HG03439 (cell line): ENCODE results near the gene SUN1.
"Not testable (repeated sequence)": the region's sequence is repeated elsewhere in the genome, so short reads cannot be mapped to it uniquely, and the experiment has no call there.

ENCODE experiments used
- ATAC-seq: cut with Tn5 transposase; IDR thresholded peaks from one replicate; pipeline ENCODE4 v1.9.1; 2021; ENCODE audit warnings: mild to moderate bottlenecking, moderate library complexity; ENCODE audit not compliant: unreplicated experiment

Gene SUN1

DNA sequence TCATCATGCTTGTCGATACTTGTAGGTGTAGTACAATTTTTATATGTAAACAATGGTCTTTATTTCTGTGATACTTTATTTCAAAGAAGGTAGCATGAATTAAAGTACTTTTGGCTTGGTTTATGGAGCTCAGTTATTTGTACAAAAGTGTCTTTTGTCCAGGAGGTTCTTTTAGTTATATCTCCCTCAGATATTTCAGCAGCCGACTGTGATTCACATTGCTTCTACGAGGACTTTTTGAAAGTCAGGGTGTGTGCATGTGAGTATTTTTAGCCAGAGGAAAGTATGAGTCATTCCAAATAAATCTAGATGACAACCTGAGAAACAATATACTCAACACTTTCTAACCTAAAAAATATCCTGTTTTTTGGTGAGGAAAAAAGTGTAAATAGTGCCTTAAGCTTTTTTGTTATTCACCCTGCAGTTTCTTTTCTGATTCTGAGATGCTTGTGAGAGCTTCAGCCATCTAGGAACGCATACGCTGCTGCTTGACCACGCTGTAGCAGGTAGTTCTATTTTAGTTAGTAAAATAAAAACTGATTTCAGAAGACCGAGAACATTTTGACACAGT lies 595 bp upstream of the SUN1 start:
- peak; percentile 65 for ATAC-seq

DNA sequence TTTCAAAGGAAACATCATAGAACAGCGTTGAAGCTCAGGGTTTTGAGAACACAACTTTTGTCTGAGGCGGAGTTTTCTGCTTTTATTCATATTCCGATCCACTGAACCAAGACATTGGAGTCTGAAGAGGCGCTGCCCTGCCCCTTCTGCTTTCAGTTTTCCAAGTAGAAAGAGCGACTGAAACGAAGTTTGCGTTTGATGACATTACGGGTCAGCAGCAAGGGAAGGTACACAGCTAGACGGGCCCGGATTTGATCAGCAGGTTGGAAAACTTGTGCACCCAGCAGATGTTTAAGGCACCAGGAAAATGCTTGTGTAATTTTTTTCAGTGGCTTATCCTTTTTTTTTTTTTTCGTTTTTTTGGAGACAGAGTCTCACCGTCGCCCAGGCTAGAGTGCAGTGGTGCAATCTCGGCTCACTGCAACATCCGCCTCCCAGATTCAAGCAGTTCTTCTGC lies 720 bp downstream of the SUN1 start:
- no peak for ATAC-seq

DNA sequence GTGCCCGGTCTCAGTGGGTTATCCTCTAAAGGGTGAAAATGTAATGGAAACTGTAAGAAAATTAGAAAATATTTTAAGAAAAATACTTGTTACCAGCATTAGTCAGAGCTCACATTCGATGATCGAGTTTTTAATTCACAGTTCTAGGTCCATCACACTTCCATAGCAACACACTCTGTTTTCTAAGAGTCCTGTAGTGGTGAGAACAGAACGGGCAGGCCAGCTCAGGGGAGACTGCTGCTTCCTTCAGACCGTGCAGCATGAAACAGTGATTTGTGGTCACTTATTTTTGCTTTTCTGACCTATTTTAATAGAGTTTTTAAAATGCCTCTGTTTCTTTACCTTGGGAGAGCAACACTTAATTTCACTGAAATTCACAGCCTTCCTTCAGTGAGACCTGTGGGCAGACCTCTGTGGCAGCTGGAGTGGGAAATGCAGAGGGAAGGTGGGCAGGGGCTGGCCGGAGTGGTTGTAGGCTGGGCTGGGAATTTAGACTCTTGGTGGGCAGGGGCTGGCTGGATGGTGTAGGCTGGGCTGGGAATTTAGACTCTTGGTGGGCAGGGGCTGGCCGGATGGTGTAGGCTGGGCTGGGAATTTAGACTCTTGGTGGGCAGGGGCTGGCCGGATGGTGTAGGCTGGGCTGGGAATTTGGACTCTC lies 1.5 kb downstream of the SUN1 start:
- ATAC-seq = no peak

DNA sequence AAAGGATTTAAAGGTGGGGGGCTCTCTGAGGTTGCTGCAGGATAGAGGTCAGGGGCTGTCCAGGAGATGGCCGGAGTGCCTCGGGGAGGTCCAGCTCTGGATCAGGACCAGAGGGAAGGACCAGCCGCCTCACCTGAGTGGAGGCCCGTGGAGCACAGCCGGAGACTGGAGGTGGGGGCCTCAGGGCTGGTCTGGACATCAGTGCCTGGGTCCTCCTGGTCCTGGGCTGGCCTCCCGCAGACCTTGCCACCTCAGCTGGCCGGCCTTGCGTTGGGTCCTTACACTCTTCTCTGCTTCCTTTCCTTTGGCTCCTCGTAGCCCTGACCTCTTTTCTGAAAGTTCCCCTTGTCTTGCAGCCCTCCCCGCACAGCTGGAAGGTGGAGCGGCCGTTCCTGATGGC lies 2.0 kb downstream of the SUN1 start:
- no peak for ATAC-seq

DNA sequence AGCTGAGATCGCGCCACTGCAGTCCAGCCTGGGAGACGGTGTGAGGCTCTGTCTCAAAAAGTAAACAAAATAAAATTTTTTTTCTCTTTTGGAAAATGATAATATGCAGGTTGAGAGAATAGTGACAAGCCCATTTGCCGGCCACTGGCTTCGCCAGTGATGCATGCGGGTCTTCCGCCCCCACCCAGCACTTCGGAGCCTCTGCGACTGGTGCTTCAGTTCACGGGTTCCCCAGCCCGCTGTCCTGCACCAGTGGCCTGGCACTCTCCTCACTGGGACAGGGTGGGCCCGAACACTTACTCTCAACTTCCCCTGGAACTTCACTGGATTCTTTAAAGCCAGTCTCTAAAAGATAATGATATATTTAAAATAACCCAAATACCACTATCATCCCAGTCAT lies 2.7 kb downstream of the SUN1 start:
- no peak for ATAC-seq

DNA sequence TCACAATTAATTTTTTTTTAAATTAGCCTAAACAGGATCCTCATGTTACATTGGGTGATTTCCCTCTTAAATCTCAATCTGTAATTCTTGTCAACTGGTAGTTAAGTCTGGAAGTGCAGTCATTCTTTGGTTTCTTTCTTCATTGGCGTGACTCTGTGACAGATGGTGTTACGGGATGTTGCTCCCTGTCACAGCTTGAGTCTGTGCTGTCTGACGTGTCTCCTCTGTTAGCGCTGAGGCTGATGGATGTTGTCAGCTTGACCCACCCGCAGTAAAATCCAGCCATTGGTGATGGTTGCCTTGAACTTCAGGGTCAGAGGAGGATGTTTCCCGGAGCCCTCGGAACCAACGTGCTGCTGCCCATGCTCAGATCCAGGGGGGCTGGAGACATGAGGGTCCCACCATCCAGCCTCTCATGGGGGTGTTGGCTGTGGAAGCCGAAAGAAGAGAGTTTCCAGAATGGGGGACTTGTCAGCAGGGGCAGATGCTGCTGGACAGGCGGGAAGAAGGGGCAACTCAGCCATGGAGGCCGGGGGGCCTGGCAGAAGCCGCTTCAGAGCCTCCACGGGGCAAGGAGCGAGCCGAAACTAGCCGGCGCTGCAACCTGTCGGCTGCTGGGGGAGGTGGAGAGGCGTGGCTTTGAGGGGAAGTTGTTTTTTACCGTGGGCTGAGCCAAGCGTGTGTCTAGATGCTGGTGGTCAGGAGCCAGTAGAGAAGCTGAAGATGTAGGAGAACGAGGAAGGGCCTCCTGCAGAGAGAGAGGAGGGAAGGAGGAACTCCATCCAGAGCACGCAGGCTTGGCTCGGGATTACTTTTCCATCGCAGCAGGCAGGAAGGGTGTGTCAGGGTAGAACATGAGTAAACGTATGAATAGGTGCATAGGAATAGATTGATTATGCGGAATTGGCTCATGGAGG lies 3.5 kb downstream of the SUN1 start:
- no peak for ATAC-seq

DNA sequence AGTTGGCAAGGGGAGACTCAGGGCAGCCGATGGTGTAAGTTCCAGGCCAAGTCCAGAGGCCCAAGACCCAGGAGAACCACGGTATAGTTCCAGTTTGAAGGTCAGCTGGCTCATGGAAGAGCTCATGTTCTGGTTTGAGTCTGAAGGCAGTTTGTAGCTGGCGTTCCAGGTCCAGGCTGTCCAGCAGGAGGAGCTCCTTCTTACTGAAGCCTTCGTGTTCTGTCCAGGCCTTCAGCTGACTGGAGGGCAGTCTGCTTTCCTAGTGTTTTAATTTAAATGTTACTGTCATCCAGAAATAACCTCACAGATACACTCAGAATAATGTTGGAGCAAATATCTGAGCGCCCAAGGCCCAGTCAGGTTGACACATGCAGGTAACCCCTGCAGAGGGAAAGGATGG lies 4.2 kb downstream of the SUN1 start:
- ATAC-seq = no peak

DNA sequence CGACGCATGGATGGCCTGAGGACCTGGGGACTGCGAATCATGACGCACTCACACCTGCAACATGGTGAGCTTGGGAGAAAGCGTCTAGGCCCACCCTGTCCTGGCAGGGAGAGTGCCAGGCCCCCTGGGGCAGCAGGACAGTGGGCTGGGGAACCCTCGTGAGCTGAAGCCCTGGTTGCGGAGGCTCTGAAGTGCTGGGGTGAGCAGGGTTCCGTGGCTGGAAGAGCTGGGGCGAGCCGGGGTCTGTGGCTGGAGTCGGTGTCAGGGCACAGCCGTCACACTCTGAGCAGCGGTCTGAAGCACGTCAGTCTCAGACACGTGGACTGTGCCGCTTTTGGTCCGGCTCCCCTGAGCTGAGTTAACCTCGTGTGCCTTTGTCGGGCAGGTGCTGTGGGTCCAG lies 4.7 kb downstream of the SUN1 start:
- ATAC-seq = no peak

DNA sequence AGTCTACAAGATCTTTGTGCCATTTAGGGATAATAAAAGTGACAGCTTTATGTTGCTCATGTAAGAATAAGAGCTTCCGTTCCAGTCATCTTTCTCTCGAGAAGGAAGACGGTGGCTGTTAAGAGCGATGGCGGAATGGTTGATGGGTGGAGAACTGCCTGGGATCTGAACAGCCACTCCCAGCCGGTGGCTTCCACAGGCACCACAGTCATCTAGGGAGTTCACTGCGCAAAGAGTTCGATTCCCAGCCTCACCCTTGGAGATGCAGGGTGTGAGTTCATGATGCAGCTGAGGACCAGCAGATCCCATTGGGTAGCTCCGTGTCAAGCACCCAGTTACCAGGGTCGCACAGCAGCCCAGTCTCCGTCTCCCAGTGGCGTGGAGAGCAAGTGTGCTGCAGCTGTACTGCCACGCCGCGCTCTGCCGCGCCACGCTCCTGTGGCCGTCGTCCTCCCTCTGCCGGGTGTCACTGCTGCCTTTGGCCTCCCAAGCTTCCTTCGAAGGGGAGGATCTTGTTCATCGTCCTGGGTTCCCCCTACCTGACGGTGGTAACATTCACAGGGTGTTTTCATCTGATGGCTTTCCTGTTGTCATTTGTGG lies 7.8 kb downstream of the SUN1 start:
- ATAC-seq = no peak

DNA sequence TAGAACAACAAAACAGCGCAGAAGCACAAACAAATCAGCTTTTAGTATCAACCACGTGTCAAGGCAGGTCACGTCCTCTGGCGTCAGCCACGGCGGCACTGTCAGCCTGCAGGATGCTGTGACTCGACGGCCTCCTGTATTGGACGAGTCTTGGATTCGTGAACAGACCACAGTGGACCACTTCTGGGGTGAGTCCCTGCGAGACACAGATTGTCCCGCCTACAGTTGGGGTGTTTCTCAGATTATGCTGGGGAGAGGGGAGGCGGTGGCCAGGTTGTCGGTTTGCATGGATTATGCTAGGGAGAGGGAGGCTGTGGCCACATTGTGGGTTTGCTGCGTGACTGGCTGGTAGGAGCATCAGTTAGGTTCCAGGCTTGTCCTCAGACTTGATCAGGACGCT lies 9.7 kb downstream of the SUN1 start:
- no peak for ATAC-seq

DNA sequence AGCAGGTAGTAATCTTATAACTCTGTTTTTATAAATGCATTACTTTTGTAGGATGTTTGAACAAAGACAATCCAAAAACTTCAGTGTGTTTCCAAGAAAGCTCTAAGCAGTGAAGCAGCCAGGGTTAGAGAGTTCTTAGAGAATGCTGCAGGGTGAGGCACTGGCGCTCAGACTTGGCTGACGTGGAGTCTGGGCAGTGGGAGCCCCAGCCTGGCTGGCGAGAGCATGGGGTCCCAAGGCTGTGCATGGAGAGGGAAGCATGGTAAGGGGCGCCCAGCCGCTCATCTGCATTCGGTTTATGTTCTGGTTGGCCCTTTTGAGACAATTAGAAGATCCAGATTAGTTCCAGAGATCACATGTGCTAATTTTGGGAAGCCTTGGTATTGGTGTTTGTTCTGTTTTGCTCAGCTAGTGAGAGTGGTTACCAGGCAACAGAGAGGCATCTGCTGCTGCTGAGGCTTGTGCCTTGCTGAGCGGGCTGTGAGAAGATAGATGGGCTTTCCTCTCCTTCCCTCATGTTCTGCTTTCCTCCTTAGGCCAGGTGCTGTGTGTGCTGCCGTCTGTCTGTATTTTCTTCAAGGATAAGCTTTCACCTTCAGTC lies 10.3 kb downstream of the SUN1 start:
- no peak for ATAC-seq

DNA sequence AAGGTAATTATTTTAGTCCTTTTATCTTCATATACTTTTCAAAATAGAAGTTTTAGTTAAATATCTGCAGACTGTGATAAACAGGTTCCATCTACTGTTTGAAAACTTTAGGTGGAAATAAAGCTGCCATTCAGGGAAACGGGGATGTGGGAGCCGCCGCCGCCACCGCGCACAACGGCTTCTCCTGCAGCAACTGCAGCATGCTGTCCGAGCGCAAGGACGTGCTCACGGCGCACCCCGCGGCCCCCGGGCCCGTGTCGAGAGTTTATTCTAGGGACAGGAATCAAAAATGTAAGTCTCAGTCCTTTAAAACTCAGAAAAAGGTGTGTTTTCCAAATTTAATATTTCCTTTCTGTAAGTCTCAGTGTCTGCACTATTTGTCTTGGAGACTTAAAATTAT lies 11.0 kb downstream of the SUN1 start:
- no peak for ATAC-seq

DNA sequence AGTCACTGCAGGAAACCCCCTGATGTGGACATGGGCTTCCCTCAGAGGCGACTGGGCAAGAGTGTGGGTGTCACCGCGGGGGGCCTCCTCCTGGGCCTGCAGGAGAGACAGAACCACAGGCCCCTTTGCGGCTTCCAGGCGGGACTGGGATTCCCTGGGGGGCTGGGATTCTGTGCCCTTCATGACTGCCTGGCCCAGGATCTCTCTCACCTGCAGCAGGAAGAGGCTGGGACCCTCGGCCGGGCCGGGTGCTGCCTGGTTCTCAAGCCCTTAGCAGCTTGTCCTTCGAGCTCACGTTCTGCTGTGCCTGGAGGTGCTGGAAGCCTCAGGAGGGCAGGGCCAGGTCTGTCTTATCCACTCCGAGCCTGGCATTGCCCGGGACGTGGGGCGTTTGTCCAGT lies 11.8 kb downstream of the SUN1 start:
- ATAC-seq = no peak

DNA sequence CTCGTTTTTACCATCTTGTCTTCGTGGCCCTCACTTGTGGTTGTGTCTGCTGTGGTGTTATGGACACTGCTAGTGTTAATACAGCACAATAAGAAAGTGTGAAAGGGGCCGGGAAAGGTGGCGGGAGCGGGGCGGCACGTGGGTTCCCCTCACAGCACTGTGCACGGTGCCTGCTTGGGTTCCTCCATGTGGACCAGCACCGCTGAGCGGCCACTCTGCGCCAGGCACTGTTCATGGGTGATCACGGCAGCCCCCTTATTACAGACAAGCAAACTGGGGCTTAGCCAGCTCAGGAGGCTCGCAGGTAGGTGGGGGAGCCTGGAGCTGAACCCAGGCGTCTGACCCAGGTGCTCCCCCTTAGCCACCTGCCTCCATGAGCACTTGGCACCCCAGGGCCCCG lies 12.2 kb downstream of the SUN1 start:
- no peak for ATAC-seq

DNA sequence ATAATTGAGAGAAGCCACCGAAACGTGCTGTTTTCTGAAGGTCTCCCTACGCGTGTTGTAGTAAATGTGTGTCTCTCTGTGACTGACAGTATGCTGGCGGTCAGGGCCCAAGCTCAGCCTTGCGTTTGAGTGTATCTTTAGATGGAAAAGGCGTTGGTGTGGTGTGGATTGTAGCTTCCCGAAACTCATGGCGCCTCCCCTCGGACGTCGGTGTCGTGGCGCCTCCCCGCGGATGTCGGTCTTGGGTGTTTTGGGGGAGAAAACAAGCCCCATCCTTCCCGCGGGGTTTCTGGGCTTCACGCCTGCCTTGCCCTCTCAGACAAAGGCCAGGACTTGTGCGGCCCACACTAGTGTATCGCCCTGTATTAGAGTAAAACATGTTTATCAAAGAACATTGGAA lies 12.8 kb downstream of the SUN1 start:
- no peak for ATAC-seq

DNA sequence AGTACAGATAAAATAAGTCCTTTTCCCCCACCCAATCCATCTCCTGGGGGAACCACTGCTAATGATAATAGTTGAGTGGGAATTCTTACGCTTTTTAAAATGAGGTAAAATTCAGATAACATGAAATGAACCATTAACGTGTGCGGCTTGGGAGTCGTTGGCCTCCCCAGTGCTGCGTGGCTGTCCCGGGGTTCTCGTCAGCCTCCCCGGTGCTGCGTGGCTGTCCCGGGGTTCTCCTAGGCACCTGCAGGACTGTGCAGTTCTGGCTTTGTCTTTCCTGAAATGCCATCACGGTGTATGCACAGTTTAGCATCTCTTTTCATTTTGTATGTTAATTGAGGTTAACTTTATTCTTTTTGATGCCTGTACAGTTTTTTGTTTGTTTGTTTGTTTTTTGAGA lies 13.5 kb downstream of the SUN1 start:
- ATAC-seq = no peak

DNA sequence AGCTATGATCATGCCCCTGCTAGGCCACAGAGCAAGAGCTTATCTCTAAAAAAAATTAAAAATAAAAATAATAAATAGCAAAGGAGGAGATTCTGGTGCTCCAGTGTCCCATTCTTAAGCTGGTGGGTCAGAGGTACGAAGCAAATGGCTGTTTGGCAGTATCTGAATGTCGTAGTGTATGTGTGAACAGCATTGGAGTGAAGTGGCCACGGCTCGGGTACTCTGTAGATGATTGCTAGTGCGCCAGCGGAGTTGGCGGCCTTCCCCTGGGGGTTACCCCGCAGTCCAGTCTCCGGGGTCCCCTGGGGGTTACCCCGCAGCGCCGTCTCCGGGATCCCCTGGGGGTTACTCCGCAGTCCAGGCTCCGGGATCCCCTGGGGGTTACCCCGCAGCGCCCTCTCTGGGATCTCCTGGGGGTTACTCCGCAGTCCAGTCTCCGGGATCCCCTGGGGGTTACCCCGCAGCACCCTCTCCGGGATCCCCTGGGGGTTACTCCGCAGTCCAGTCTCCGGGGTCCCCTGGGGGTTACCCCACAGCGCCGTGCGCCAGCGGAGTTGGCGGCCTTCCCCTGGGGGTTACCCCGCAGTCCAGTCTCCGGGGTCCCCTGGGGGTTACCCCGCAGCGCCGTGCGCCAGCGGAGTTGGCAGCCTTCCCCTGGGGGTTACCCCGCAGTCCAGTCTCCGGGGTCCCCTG lies 14.8 kb downstream of the SUN1 start:
- not testable (repeated sequence) for ATAC-seq

DNA sequence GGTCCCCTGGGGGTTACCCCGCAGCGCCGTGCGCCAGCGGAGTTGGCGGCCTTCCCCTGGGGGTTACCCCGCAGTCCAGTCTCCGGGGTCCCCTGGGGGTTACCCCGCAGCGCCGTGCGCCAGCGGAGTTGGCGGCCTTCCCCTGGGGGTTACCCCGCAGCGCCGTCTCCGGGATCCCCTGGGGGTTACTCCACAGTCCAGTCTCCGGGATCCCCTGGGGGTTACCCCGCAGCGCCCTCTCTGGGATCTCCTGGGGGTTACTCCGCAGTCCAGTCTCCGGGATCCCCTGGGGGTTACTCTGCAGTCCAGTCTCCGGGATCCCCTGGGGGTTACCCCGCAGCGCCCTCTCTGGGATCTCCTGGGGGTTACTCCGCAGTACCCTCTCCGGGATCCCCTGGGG lies 15.5 kb downstream of the SUN1 start:
- ATAC-seq = not testable (repeated sequence)

DNA sequence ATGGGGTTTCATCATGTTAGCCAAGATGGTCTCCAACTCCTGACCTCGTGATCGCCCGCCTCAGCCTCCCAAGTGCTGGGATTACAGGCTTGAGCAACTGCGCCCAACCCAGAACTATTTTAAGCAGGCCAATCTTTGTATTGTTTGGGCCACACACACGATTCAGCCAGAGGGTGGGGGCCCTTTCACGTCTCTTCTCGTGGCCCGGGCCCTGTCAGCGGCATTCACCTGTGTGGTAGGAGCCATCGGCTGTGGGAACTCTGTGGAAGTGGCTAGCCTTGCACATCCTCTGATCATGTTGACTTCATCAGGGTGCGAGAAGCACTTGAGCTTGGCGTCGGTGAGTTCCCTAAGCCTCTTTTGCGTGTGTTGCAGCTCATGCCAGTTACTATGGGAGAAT lies 16.9 kb downstream of the SUN1 start:
- ATAC-seq = no peak

DNA sequence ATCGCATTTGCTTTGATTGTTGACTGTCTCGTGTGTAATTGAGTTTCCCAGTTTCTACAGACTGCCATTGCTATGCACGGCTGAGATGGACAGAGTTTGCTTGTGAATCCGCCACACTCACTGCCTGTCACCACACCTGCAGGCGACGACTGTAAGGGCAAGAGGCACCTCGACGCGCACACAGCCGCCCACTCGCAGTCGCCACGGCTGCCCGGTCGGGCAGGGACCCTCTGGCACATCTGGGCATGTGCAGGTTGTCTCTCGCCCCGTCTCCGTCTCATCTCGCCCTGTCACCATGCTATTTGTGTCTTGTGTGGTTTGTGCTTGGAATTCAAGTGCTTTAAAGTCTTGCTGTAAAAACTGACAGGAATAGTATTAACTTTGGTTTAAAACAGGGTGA lies 17.5 kb downstream of the SUN1 start:
- ATAC-seq = no peak

DNA sequence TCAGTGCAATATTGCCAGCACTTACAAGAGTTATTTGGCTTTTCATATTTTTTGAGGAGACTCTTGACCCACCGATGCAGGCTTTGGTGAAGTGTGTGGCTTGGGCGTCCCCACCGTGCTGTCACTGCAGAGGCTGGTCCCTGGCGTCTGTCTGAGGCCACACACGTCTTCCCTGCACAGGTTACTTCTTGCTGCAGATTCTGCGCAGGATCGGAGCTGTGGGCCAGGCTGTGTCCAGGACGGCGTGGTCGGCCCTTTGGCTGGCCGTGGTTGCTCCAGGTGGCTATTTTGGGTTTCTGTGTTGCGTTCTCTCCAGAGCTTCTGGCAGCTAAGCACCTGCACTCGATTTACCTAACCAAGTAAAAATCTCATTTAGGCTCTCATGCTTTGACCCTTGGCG lies 18.9 kb downstream of the SUN1 start:
- no peak for ATAC-seq
